Stimulated activated CD8-positive, alpha-beta memory T cell treated with anti-CD3 and anti-CD28 coated beads, Interleukin-7, amount 100 ng/mL, for 24 hours (primary cell): Measurements from ENCODE around the gene PCDHGA1.
"Not testable (repeated sequence)": the region's sequence is repeated elsewhere in the genome, so short reads cannot be mapped to it uniquely, and the experiment has no call there.

Experiments
- DNase-seq: peaks from one replicate; pipeline ENCODE4 v3.0.0-alpha.2; 2020; ENCODE audit warnings: low read depth

Gene PCDHGA1

DNA sequence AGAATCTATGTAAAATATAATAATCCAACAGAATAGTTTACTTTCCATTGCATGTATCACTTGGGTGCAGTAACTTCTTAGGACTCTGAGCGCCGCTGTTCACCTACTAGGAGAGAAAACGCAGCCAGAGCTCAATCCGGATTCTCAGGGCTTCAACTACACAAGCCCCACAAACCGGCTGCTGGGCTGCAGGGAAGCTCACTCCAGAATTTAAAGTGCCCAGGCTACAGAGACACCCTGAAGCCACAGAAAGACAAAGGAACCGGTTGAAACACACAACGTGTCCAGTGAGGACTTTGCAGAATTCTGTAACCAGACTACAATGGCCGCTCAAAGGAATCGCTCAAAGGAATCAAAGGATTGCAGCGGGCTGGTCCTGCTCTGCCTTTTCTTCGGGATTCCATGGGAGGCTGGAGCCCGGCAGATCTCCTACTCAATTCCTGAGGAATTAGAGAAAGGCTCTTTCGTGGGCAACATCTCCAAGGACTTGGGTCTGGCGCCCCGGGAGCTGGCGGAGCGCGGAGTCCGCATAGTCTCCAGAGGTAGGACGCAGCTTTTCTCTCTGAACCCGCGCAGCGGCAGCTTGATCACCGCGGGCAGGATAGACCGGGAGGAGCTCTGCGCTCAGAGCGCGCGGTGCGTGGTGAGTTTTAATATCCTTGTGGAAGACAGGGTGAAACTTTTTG lies 82.7 kb downstream of the PCDHGA1 start, which contains the start of gene PCDHGA10:
PCDHGA10 (plus strand) TSS at position 134 of the 686 bp plus-strand sequence; CDS start at position 323, 189 bp downstream.
- DNase-seq = no peak

DNA sequence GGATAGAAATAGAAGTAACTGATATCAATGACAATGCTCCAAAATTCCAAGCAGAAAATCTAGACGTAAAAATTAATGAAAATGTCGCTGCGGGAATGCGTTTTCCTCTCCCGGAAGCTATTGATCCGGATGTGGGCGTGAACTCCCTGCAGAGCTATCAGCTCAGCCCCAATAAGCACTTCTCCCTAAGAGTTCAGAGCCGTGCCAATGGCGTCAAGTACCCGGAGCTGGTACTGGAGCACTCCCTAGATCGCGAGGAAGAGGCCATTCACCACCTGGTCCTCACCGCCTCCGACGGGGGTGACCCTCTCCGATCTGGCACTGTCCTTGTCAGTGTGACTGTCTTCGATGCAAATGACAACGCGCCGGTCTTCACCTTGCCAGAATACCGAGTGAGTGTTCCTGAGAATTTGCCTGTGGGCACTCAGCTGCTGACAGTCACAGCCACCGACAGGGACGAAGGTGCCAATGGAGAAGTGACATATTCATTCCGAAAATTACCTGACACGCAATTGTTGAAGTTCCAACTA lies 83.3 kb downstream of the PCDHGA1 start:
- DNase-seq = no peak

DNA sequence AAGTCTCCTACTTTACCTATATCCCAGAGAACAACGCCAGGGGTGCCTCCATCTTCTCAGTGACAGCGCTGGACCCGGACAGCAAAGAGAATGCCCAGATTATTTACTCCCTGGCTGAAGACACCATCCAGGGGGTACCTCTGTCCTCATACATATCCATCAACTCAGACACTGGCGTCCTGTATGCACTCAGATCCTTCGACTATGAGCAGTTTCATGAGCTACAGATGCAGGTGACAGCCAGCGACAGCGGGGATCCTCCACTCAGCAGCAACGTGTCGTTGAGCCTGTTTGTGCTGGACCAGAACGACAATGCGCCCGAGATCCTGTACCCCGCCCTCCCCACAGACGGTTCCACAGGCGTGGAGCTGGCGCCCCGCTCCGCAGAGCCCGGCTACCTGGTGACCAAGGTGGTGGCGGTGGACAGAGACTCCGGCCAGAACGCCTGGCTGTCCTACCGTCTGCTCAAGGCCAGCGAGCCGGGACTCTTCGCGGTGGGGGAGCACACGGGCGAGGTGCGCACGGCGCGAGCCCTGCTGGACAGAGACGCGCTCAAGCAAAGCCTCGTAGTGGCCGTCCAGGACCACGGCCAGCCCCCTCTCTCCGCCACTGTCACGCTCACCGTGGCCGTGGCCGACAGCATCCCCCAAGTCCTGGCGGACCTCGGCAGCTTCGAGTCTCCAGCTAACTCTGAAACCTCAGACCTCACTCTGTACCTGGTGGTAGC lies 84.4 kb downstream of the PCDHGA1 start:
- DNase-seq = not testable (repeated sequence)

DNA sequence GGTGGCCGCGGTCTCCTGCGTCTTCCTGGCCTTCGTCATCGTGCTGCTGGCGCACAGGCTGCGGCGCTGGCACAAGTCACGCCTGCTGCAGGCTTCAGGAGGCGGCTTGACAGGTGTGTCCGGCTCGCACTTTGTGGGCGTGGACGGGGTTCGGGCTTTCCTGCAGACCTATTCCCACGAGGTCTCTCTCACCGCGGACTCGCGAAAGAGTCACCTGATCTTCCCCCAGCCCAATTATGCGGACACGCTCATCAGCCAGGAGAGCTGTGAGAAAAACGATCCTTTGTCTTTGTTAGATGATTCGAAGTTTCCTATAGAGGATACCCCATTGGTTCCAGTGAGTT lies 84.9 kb downstream of the PCDHGA1 start:
- not testable (repeated sequence) for DNase-seq

DNA sequence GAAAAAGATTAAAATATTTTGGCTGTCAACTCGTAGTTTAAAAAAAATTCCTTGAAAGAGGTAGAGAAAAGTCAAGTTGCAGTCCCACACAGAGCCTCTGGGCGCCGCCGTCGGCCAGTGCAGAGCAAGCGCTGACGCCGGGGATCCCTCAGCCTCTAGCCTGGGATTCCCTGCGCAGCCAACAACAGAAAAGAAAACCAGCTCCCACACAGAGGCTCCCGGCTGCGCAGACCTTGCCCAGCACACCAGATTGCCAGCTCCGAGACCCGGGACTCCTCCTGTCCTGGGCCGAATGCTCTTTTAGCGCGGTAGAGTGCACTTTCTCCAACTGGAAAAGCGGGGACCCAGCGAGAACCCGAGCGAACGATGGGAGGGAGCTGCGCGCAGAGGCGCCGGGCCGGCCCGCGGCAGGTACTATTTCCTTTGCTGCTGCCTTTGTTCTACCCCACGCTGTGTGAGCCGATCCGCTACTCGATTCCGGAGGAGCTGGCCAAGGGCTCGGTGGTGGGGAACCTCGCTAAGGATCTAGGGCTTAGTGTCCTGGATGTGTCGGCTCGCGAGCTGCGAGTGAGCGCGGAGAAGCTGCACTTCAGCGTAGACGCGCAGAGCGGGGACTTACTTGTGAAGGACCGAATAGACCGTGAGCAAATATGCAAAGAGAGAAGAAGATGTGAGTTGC lies 87.3 kb downstream of the PCDHGA1 start, which contains the start of gene PCDHGB7:
PCDHGB7 (plus strand) TSS at position 184 of the 679 bp plus-strand sequence; CDS start at position 367, 183 bp downstream.
- DNase-seq = not testable (repeated sequence)

DNA sequence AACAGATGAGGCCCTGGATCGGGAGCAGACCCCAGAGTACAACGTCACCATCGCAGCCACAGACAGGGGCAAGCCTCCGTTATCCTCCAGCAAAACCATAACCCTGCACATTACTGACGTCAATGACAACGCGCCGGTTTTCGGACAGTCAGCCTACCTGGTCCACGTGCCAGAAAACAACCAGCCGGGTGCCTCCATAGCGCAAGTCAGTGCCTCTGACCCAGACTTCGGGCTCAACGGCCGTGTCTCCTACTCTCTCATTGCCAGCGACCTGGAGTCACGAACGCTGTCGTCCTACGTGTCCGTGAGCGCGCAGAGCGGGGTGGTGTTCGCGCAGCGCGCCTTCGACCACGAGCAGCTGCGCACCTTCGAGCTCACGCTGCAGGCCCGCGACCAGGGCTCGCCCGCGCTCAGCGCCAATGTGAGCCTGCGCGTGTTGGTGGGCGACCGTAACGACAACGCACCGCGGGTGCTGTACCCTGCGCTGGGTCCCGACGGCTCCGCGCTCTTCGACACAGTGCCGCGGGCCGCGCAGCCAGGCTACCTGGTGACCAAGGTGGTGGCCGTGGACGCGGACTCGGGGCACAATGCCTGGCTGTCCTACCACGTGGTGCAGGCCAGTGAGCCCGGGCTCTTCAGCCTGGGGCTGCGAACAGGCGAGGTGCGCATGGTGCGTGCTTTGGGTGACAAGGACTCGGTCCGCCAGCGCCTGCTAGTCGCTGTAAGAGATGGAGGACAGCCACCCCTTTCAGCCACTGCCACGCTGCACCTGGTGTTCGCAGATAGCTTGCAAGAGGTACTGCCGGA lies 89.0 kb downstream of the PCDHGA1 start:
- no peak for DNase-seq

DNA sequence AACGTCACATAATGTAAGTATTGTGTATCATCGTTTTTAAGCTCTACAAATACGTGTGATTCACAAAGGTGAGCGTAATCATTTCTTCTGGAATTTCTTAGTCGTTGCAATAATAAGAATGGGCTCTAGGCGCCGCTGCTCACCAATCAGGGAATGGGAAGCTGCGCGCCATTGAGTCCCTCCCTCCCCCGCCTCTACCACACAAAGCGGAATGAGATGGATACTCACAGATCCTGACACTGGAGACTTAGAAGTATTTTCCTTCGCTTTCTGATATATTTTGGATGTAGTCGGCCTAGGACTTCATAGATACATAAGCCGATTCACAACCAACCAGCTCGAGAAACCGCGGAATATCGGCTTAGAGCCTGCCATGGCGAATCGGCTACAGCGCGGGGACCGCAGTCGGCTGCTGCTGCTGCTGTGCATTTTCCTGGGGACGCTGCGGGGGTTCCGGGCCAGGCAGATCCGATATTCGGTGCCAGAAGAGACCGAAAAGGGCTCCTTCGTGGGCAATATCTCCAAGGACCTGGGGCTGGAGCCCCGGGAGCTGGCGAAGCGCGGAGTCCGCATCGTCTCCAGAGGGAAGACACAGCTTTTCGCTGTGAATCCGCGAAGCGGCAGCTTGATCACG lies 90.7 kb downstream of the PCDHGA1 start, which contains the start of gene PCDHGA11:
PCDHGA11 (plus strand) TSS at position 197 of the 634 bp plus-strand sequence; CDS start at position 374, 177 bp downstream.
- DNase-seq = no peak

DNA sequence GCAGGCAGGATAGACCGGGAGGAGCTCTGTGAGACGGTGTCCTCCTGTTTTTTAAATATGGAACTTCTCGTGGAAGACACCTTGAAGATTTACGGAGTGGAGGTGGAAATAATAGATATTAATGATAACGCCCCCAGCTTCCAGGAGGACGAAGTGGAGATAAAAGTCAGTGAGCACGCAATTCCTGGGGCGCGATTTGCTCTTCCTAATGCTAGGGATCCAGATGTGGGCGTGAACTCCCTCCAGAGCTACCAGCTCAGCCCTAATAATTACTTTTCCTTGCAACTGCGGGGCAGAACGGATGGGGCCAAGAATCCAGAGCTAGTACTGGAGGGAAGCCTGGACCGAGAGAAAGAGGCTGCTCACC lies 91.2 kb downstream of the PCDHGA1 start:
- no peak for DNase-seq

DNA sequence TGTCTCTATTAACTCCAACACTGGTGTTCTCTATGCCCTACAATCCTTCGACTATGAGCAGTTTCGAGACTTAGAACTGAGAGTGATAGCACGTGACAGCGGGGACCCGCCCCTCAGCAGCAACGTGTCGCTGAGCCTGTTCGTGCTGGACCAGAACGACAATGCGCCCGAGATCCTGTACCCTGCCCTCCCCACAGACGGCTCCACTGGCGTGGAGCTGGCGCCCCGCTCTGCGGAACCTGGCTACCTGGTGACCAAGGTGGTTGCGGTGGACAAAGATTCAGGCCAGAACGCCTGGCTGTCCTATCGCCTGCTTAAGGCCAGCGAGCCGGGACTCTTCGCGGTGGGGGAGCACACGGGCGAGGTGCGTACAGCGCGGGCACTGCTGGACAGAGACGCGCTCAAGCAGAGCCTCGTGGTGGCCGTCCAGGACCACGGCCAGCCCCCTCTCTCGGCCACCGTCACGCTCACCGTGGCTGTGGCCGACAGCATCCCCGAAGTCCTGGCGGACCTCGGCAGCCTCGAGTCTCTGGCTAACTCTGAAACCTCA lies 92.5 kb downstream of the PCDHGA1 start:
- DNase-seq = no peak

DNA sequence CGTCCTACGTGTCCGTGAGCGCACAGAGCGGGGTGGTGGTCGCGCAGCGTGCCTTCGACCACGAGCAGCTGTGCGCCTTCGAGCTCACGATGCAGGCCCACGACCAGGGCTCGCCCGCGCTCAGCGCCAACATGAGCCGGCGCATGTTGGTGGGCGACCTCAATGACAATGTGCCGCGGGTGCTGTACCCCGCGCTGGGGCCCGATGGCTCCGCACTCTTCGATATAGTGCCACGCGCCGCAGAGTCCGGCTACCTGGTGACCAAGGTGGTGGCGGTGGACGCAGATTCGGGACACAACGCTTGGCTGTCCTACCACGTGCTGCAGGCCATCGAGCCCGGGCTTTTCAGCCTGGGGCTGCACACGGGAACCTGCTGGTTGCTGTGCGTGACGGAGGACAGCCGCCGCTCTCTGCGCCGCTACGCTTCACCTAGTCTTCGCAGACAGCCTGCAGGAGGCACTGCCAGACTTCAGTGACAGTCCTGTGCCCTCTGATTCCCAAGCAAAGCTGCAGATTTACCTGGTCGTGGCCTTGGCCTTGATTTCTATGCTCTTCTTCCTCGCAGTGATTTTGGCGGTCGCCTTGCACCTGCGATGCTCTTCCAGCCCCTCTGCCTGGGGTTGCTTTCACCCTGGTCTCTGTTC lies 97.6 kb downstream of the PCDHGA1 start:
- DNase-seq = no peak

DNA sequence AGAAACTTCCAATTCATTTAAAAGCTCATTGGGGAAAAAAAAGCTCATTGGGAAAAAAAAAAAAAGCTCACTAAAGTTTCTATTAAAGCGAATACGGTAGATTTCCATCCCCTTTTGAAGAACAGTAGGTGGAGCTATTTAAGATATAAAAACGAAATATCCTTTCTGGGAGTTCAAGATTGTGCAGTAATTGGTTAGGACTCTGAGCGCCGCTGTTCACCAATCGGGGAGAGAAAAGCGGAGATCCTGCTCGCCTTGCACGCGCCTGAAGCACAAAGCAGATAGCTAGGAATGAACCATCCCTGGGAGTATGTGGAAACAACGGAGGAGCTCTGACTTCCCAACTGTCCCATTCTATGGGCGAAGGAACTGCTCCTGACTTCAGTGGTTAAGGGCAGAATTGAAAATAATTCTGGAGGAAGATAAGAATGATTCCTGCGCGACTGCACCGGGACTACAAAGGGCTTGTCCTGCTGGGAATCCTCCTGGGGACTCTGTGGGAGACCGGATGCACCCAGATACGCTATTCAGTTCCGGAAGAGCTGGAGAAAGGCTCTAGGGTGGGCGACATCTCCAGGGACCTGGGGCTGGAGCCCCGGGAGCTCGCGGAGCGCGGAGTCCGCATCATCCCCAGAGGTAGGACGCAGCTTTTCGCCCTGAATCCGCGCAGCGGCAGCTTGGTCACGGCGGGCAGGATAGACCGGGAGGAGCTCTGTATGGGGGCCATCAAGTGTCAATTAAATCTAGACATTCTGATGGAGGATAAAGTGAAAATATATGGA lies 100.2 kb downstream of the PCDHGA1 start, which contains the start of gene PCDHGA12:
PCDHGA12 (plus strand) TSS at position 176 of the 782 bp plus-strand sequence; CDS start at position 429, 253 bp downstream.
- DNase-seq = no peak

DNA sequence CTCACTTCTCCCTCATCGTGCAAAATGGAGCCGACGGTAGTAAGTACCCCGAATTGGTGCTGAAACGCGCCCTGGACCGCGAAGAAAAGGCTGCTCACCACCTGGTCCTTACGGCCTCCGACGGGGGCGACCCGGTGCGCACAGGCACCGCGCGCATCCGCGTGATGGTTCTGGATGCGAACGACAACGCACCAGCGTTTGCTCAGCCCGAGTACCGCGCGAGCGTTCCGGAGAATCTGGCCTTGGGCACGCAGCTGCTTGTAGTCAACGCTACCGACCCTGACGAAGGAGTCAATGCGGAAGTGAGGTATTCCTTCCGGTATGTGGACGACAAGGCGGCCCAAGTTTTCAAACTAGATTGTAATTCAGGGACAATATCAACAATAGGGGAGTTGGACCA lies 101.0 kb downstream of the PCDHGA1 start:
- no peak for DNase-seq

DNA sequence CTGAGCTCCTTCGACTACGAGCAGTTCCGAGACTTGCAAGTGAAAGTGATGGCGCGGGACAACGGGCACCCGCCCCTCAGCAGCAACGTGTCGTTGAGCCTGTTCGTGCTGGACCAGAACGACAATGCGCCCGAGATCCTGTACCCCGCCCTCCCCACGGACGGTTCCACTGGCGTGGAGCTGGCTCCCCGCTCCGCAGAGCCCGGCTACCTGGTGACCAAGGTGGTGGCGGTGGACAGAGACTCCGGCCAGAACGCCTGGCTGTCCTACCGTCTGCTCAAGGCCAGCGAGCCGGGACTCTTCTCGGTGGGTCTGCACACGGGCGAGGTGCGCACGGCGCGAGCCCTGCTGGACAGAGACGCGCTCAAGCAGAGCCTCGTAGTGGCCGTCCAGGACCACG lies 102.0 kb downstream of the PCDHGA1 start:
- DNase-seq = not testable (repeated sequence)

DNA sequence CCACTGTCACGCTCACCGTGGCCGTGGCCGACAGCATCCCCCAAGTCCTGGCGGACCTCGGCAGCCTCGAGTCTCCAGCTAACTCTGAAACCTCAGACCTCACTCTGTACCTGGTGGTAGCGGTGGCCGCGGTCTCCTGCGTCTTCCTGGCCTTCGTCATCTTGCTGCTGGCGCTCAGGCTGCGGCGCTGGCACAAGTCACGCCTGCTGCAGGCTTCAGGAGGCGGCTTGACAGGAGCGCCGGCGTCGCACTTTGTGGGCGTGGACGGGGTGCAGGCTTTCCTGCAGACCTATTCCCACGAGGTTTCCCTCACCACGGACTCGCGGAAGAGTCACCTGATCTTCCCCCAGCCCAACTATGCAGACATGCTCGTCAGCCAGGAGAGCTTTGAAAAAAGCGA lies 102.4 kb downstream of the PCDHGA1 start:
- DNase-seq = not testable (repeated sequence)

DNA sequence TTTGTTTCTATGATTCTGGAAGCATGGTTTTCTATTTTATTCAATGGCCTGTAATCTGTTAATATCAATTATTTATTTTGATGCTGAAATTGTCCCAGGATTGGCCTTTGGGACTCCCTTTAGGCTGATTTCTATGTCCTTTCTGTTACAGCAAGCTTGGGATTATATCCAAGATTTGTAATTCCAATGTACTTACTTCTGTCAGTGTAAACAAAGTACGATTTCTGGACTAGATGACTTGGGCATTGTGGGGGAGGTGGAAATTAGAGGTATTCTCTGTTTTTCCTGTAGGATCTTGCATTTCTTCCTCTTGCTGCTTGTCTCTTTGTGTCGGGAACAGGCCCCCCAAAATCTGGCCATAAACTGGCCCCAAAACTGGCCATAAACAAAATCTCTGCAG lies 103.7 kb downstream of the PCDHGA1 start:
- DNase-seq = no peak

DNA sequence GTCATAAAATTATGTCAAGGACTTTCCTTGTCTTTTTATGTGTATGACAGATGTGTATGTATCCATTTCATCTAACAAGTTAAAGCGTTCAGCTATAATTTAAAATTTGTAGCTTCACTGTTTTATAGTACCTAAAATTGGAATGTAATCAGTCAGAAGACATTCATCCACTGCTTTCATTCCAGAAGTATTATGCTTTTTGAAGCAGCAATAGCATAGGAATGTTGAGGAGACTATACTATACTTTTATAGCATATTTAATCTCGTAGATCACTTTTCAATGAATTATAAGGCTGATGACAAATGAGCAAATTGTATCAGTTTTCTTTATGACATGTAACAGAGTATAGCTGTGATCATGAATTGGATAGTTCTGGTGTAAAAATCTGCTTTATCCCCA lies 106.9 kb downstream of the PCDHGA1 start:
- no peak for DNase-seq

DNA sequence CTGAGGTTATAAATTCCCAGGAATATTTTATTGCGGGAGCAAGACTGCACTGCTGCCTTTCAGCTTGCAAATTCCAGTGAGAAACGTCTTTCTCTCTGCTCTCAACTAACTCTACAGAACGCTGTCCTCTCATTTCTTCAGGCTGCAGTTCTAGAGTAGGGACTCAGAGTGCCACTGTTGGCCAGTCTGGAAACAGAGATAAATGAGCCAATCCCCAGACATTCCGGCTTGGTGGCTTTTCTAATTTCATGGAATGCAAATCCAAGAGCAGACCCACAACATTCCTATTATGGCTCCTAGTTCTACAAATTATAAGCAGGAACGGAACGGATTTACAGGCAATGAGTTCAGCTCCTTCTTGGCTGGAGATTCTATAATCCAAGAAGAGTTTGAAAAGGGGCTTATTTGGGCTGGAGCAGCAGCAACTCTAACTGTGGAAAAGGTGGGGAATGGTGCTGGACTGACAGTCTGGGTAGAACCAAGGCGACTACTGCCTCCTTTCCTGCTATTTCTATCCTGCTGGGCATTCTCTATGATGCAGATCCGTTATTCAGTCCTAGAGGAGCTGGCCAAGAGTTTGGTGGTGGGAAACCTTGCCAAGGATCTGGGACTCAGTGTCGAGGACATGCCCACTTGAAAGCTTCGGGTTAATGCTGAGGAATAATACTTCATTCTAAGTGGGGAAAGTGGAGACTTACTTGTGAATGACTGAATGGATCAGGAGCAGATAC lies 109.3 kb downstream of the PCDHGA1 start:
- no peak for DNase-seq

DNA sequence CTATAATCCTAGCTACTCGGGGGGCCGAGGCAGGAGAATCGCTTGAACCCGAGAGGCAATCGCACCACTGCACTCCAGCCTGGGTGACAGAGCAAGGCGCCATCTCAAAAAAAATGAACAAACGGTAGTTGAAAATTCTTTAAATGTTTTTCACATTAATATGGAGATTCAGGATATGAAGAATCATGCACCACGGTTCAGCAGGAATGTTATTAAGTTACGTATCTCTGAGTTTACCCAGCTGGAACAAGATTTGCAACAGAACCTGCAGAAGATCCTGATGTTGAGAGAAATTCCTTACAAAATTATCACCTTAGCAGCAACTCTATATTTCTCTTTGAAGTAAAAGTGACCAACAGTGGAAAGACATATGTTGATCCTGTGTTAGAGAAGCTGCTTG lies 110.0 kb downstream of the PCDHGA1 start:
- no peak for DNase-seq
